ENCODE measurements around the gene PON1. TPM values are rescaled to one million over a fixed set of nuclear protein-coding genes. Genes with fewer than 3 reads are reported as not detected.

The PON1 gene
- polyA plus RNA-seq, 1 donor from 2014 or later: 0.25 TPM

DNA sequence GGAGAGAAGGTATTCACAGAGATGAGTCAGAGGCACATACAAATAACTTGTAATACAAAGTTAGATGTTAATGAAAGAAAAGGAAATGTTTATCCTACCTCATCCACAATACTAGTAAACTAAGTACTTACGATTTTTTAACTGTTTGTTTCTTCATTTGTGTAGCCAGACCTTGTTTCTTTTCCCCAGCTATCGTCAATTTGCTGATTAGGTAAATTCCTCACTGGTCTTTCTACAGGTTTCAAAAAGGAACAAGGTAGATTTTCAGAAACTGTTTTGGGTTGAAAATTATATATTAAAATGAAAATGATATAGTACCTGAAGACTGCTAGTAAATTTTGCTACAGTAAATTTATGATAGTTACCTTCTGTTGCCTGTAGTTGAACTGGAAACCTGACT is 56.6 kb downstream of the PON1 start:
- TF ChIP-seq MXI1 (conservative IDR thresholded peaks at IDR 0.05; ENCODE audit: poor library complexity, severe bottlenecking) (no peak), POLR2AphosphoS5 (IDR thresholded peaks at IDR 0.05) (no peak), EZH2 (IDR thresholded peaks at IDR 0.05; ENCODE audit: borderline replicate concordance, insufficient read depth, low read length, poor library complexity, severe bottlenecking) (no peak), RAD21 (conservative IDR thresholded peaks at IDR 0.05) (no peak), TAF1 (IDR thresholded peaks at IDR 0.05; ENCODE audit: low read depth) (no peak), SMC3 (conservative IDR thresholded peaks at IDR 0.05; ENCODE audit: poor library complexity) (no peak), EP300 (conservative IDR thresholded peaks at IDR 0.05; ENCODE audit: poor library complexity, severe bottlenecking) (no peak)
- TF ChIP-seq, protein P1, sequence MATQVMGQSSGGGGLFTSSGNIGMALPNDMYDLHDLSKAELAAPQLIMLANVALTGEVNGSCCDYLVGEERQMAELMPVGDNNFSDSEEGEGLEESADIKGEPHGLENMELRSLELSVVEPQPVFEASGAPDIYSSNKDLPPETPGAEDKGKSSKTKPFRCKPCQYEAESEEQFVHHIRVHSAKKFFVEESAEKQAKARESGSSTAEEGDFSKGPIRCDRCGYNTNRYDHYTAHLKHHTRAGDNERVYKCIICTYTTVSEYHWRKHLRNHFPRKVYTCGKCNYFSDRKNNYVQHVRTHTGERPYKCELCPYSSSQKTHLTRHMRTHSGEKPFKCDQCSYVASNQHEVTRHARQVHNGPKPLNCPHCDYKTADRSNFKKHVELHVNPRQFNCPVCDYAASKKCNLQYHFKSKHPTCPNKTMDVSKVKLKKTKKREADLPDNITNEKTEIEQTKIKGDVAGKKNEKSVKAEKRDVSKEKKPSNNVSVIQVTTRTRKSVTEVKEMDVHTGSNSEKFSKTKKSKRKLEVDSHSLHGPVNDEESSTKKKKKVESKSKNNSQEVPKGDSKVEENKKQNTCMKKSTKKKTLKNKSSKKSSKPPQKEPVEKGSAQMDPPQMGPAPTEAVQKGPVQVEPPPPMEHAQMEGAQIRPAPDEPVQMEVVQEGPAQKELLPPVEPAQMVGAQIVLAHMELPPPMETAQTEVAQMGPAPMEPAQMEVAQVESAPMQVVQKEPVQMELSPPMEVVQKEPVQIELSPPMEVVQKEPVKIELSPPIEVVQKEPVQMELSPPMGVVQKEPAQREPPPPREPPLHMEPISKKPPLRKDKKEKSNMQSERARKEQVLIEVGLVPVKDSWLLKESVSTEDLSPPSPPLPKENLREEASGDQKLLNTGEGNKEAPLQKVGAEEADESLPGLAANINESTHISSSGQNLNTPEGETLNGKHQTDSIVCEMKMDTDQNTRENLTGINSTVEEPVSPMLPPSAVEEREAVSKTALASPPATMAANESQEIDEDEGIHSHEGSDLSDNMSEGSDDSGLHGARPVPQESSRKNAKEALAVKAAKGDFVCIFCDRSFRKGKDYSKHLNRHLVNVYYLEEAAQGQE (IDR thresholded peaks at IDR 0.05; ENCODE audit: borderline replicate concordance): no peak
- TF ChIP-seq, protein P2, sequence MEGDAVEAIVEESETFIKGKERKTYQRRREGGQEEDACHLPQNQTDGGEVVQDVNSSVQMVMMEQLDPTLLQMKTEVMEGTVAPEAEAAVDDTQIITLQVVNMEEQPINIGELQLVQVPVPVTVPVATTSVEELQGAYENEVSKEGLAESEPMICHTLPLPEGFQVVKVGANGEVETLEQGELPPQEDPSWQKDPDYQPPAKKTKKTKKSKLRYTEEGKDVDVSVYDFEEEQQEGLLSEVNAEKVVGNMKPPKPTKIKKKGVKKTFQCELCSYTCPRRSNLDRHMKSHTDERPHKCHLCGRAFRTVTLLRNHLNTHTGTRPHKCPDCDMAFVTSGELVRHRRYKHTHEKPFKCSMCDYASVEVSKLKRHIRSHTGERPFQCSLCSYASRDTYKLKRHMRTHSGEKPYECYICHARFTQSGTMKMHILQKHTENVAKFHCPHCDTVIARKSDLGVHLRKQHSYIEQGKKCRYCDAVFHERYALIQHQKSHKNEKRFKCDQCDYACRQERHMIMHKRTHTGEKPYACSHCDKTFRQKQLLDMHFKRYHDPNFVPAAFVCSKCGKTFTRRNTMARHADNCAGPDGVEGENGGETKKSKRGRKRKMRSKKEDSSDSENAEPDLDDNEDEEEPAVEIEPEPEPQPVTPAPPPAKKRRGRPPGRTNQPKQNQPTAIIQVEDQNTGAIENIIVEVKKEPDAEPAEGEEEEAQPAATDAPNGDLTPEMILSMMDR (IDR thresholded peaks at IDR 0.05; ENCODE audit: poor library complexity, severe bottlenecking): no peak
- Histone ChIP-seq H3K27ac (ENCODE audit: low read length) (no peak overlapping the region), H3K9ac (ENCODE audit: low read length) (no peak overlapping the region), H4K20me1 (ENCODE audit: insufficient read depth) (no peaks in the 10 kb centered on the region), H2AFZ (ENCODE audit: low read depth, low read length) (no peak overlapping the region), H3K9me3 (ENCODE audit: low read length) (no peaks in the 10 kb centered on the region), H3K79me2 (replicated peaks; ENCODE audit: insufficient read depth, low read length) (no peaks in the 10 kb centered on the region), H3K36me3 (ENCODE audit: insufficient read depth, low read length) (no peaks in the 10 kb centered on the region), H3F3A (ENCODE audit: insufficient read depth, low read length, poor library complexity, severe bottlenecking) (no peaks in the 10 kb centered on the region), H3K4me3 (ENCODE audit: low read length) (no peak overlapping the region), H3K9me2 (ENCODE audit: insufficient read depth, low read length) (no peaks in the 10 kb centered on the region), H3K4me2 (ENCODE audit: low read length) (no peak overlapping the region), H3K27me3 (ENCODE audit: insufficient read depth, low read depth, low read length) (no peaks in the 10 kb centered on the region)

DNA sequence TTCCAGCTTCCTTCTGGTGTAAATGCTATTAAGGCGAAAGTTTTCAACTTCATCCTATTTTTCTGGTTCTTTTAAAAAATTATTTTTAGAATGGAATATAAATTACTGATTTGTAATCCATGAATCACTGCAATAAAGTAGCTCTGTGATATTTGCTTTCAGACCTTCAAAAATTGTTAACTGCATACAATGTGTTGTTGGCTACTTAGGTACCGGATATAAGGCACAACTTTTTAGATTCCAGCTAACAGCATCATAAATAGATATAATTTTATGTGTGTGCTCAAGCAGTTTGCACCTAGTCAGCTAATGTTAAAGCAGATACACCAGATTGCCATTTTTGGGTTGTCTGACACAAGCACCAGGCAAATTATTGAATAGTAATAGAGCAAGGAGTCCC is 58.7 kb downstream of the PON1 start:
- Histone ChIP-seq H3K27me3 (ENCODE audit: insufficient read depth, low read depth, low read length) (no peaks in the 10 kb centered on the region), H3K36me3 (ENCODE audit: insufficient read depth, low read length) (no peaks in the 10 kb centered on the region), H2AFZ (ENCODE audit: low read depth, low read length) (no peak overlapping the region), H3K4me2 (ENCODE audit: low read length) (no peak overlapping the region), H3F3A (ENCODE audit: insufficient read depth, low read length, poor library complexity, severe bottlenecking) (no peaks in the 10 kb centered on the region), H4K20me1 (ENCODE audit: insufficient read depth) (no peaks in the 10 kb centered on the region), H3K9me3 (ENCODE audit: low read length) (no peaks in the 10 kb centered on the region), H3K27ac (ENCODE audit: low read length) (no peak overlapping the region), H3K4me3 (ENCODE audit: low read length) (no peak overlapping the region), H3K9ac (ENCODE audit: low read length) (no peak overlapping the region), H3K79me2 (replicated peaks; ENCODE audit: insufficient read depth, low read length) (no peaks in the 10 kb centered on the region), H3K9me2 (ENCODE audit: insufficient read depth, low read length) (no peaks in the 10 kb centered on the region)
- TF ChIP-seq EZH2 (IDR thresholded peaks at IDR 0.05; ENCODE audit: borderline replicate concordance, insufficient read depth, low read length, poor library complexity, severe bottlenecking) (no peak), SMC3 (conservative IDR thresholded peaks at IDR 0.05; ENCODE audit: poor library complexity) (no peak), EP300 (conservative IDR thresholded peaks at IDR 0.05; ENCODE audit: poor library complexity, severe bottlenecking) (no peak), MXI1 (conservative IDR thresholded peaks at IDR 0.05; ENCODE audit: poor library complexity, severe bottlenecking) (no peak), RAD21 (conservative IDR thresholded peaks at IDR 0.05) (no peak), TAF1 (IDR thresholded peaks at IDR 0.05; ENCODE audit: low read depth) (no peak)
- TF ChIP-seq, protein P2 (IDR thresholded peaks at IDR 0.05; ENCODE audit: poor library complexity, severe bottlenecking): no peak
- TF ChIP-seq, protein P1 (IDR thresholded peaks at IDR 0.05; ENCODE audit: borderline replicate concordance): no peak

Data from neural cell (in vitro differentiated cells).